Urothelium cell line (cell line): Measurements from ENCODE around the gene C16orf95.

Experiments
- DNase-seq: peaks from one replicate; pipeline ENCODE4 v3.0.0; 2011; ENCODE audit warnings: low spot score, mixed read lengths
- FAIRE-seq: peaks from 2 replicates; lab custom pipeline; 2011; peaks lifted over from hg19 to GRCh38; lab: Jason Lieb, UNC

C16orf95 gene

GRCh38 chr16:87333581-87334331 lies 16.6 kb upstream of the C16orf95 start:
- no peak for FAIRE-seq
- no peak for DNase-seq

- DNase-seq (no peak), FAIRE-seq (no peak)
Observed at GRCh38 chr16:87333101-87333500, 15.9 kb upstream of the C16orf95 start.

GRCh38 chr16:87332150-87332549 lies 15.0 kb upstream of the C16orf95 start:
- no peak for FAIRE-seq
- no peak for DNase-seq

- FAIRE-seq: no peak
- DNase-seq: no peak
Observed at GRCh38 chr16:87331241-87331801, 14.1 kb upstream of the C16orf95 start.

GRCh38 chr16:87330646-87331045 lies 13.5 kb upstream of the C16orf95 start:
- no peak for FAIRE-seq

GRCh38 chr16:87330257-87330624 lies 13.0 kb upstream of the C16orf95 start:
- FAIRE-seq: no peak
- no peak for DNase-seq

More at GRCh38 chr16:87330646-87331045, 13.5 kb upstream of the C16orf95 start:
- DNase-seq: no peak

- DNase-seq (no peak), FAIRE-seq (no peak)
Observed at GRCh38 chr16:87329436-87330256, 12.5 kb upstream of the C16orf95 start.

GRCh38 chr16:87328846-87329245 lies 11.7 kb upstream of the C16orf95 start:
- DNase-seq (no peak), FAIRE-seq (no peak)

GRCh38 chr16:87327798-87328495 lies 10.8 kb upstream of the C16orf95 start:
- no peak for DNase-seq
- FAIRE-seq: no peak

GRCh38 chr16:87326151-87326571 lies 9.0 kb upstream of the C16orf95 start:
- DNase-seq (no peak), FAIRE-seq (no peak)

GRCh38 chr16:87325423-87325858 lies 8.2 kb upstream of the C16orf95 start:
- no peak for FAIRE-seq
- no peak for DNase-seq

- DNase-seq: peak; percentile 59
- FAIRE-seq: no peak
Observed at GRCh38 chr16:87324411-87325275, 7.5 kb upstream of the C16orf95 start.

- no peak for FAIRE-seq
- no peak for DNase-seq
Observed at GRCh38 chr16:87323727-87324410, 6.7 kb upstream of the C16orf95 start.

GRCh38 chr16:87322833-87323726 lies 5.9 kb upstream of the C16orf95 start:
- FAIRE-seq: no peak
- DNase-seq: no peak

- FAIRE-seq (no peak), DNase-seq (no peak)
Observed at GRCh38 chr16:87322360-87322759, 5.2 kb upstream of the C16orf95 start.

- FAIRE-seq (no peak), DNase-seq (no peak)
Observed at GRCh38 chr16:87321336-87322107, 4.3 kb upstream of the C16orf95 start.

GRCh38 chr16:87320510-87321227 lies 3.5 kb upstream of the C16orf95 start:
- DNase-seq (no peak), FAIRE-seq (no peak)
